GM12878 (cell line): ENCODE results near the gene MEOX1. TPM values are rescaled to one million over a fixed set of nuclear protein-coding genes. Genes with fewer than 3 reads are reported as not detected.

Source experiments
- ATAC-seq: fragments of 200-7000 bp; cut with Tn5 transposase; 3 replicates; pipeline ENCODE4 v1.9.1; 2020; ENCODE audit warnings: mild to moderate bottlenecking, moderate library complexity
- BruUV-seq: library from RNA; stranded (reverse); fragments of 400-500 nt; replicated peaks from 2 replicates; lab custom pipeline; 2021; lab: Mats Ljungman, UMichigan
- CTCF ChIA-PET: fragments of 300-600 bp; sonication (Branson Sonifier 250); formaldehyde crosslinking; extraction: SDS; loops from one replicate; lab custom pipeline; 2021; ENCODE audit warnings: inconsistent platforms; lab: Yijun Ruan, JAX
- POLR2A ChIA-PET: fragments of 350-600 bp; formaldehyde crosslinking; extraction: SDS; loops from one replicate; lab custom pipeline; 2021; ENCODE audit warnings: inconsistent platforms; lab: Charles Lee
- RAD21 ChIA-PET: fragments of 300-600 bp; sonication (Branson Sonifier 250); formaldehyde crosslinking; loops from one replicate; lab custom pipeline; 2023; ENCODE audit warnings: antibody characterized with exemption; ENCODE audit not compliant: unreplicated experiment; lab: Charles Lee
- SMC1A ChIA-PET: fragments of 300-600 bp; sonication (Branson Sonifier 250); formaldehyde crosslinking; loops from one replicate; lab custom pipeline; 2023; ENCODE audit not compliant: unreplicated experiment, uncharacterized antibody; lab: Charles Lee
- DNase-seq: peaks from one replicate; pipeline ENCODE4 v3.0.0-alpha.2; 2011; ENCODE audit warnings: low read depth, low spot score
- FAIRE-seq: peaks from 3 replicates; lab custom pipeline; 2011; peaks lifted over from hg19 to GRCh38; lab: Jason Lieb, UNC
- H2AFZ ChIP-seq: 2 replicates; pipeline ENCODE4 v1.6.0; 2011; ENCODE audit warnings: low read depth, low read length, control low read depth; ENCODE audit not compliant: control insufficient read depth
- H3K27ac ChIP-seq: 2 replicates; pipeline ENCODE4 v1.5.1; 2011; ENCODE audit warnings: control low read depth; ENCODE audit not compliant: control insufficient read depth, insufficient read depth
- H3K27me3 ChIP-seq, 2 experiments: replicated peaks in 1 of 2; 2 replicates each; pipeline versions ENCODE4 v1.6.0 to v1.6.1; 2011; ENCODE audit warnings: low read length in 1 of 2; ENCODE audit not compliant: control insufficient read depth in 2 of 2, insufficient read depth in 2 of 2
- H3K36me3 ChIP-seq, 2 experiments: 2 replicates each; pipeline ENCODE4 v1.5.1; 2011; ENCODE audit warnings: low read length in 1 of 2; ENCODE audit not compliant: control insufficient read depth in 2 of 2, insufficient read depth in 2 of 2
- H3K4me1 ChIP-seq: 2 replicates; pipeline ENCODE4 v1.6.1; 2011; ENCODE audit warnings: mild to moderate bottlenecking, low read length, moderate library complexity, mixed read lengths; ENCODE audit not compliant: control insufficient read depth, insufficient read depth
- H3K4me2 ChIP-seq: 2 replicates; pipeline ENCODE4 v1.6.0; 2011; ENCODE audit warnings: control low read depth; ENCODE audit not compliant: control insufficient read depth, insufficient read depth
- H3K4me3 ChIP-seq: fragments of 200-600 bp; sonication (generic); 2 replicates; pipeline ENCODE4 v1.5.1; 2016
- H3K79me2 ChIP-seq: 2 replicates; pipeline ENCODE4 v1.6.0; 2011; ENCODE audit warnings: low read length; ENCODE audit not compliant: control insufficient read depth, insufficient read depth
- H3K9ac ChIP-seq: 2 replicates; pipeline ENCODE4 v1.8.0; 2011; ENCODE audit warnings: low read length, control low read depth, mixed read lengths; ENCODE audit not compliant: control insufficient read depth, insufficient read depth
- H3K9me3 ChIP-seq: replicated peaks from 3 replicates; pipeline ENCODE4 v1.5.1; 2011; ENCODE audit warnings: mild to moderate bottlenecking, low read length; ENCODE audit not compliant: control insufficient read depth, insufficient read depth
- H4K20me1 ChIP-seq: 2 replicates; pipeline ENCODE4 v1.6.0; 2011; ENCODE audit not compliant: control insufficient read depth, insufficient read depth
- IKZF1 ChIP-seq: fragments of 450-650 bp; conservative IDR thresholded peaks from 2 replicates; pipeline ENCODE4 v1.6.1; 2017; ENCODE audit warnings: antibody characterized with exemption, mild to moderate bottlenecking
- IKZF2 ChIP-seq, 2 experiments: fragments of 450-650 bp; IDR thresholded peaks; 2 replicates each; pipeline ENCODE4 v1.6.1; 2017; ENCODE audit warnings: mild to moderate bottlenecking in 2 of 2, moderate library complexity in 2 of 2
- MEF2B ChIP-seq: fragments of 450-650 bp; IDR thresholded peaks from 2 replicates; pipeline ENCODE4 v1.6.1; 2018; ENCODE audit warnings: mild to moderate bottlenecking, moderate library complexity; ENCODE audit not compliant: partially characterized antibody, poor library complexity, severe bottlenecking
- MTA2 ChIP-seq: fragments of 450-650 bp; IDR thresholded peaks from 2 replicates; pipeline ENCODE4 v1.6.1; 2016; ENCODE audit warnings: low read depth, mild to moderate bottlenecking, moderate library complexity
- NBN ChIP-seq: fragments of 450-650 bp; IDR thresholded peaks from 2 replicates; pipeline ENCODE4 v1.6.1; 2016
- PAX8 ChIP-seq: fragments of 450-650 bp; IDR thresholded peaks from 2 replicates; pipeline ENCODE4 v1.6.1; 2017; ENCODE audit warnings: mild to moderate bottlenecking, moderate library complexity
- RAD51 ChIP-seq: fragments of 450-650 bp; IDR thresholded peaks from 2 replicates; pipeline ENCODE4 v1.6.1; 2016; ENCODE audit warnings: moderate library complexity, mild to moderate bottlenecking, inconsistent platforms
- RELA ChIP-seq: fragments of 450-650 bp; IDR thresholded peaks from 2 replicates; pipeline ENCODE4 v1.8.0; 2014; ENCODE audit warnings: borderline replicate concordance; ENCODE audit not compliant: partially characterized antibody
- ZNF24 ChIP-seq: fragments of 450-650 bp; IDR thresholded peaks from 2 replicates; pipeline ENCODE4 v1.6.1; 2017; ENCODE audit warnings: antibody characterized with exemption, mild to moderate bottlenecking
- WGBS: methylation state at CpG from one replicate; pipeline ENCODE4 v1.1.6; 2016; ENCODE audit warnings: low lambda C conversion rate; ENCODE audit not compliant: insufficient replicate concordance, insufficient coverage; ENCODE audit errors: missing lambda C conversion rate; 5-methylcytosine and 5-hydroxymethylcytosine counted together
- in situ Hi-C: fragments of 300-500 bp; cut with MboI; formaldehyde crosslinking; loops from 9 replicates; pipeline ENCODE4 v1.14.3; 2018; ENCODE audit warnings: mixed read lengths
- intact Hi-C: fragments of 100-400 bp; cut with micrococcal nuclease; formaldehyde crosslinking; loops from one replicate; pipeline ENCODE4 v1.14.2; 2022; ENCODE audit not compliant: unreplicated experiment
- polyA plus RNA-seq, 11 experiments: library from polyadenylated mRNA; depleted of rRNA in 4 of 11; unstranded in 6 of 11; stranded (reverse) in 5 of 11; fragments of >200 nt; fragmentation: Nextera tagmentation in 4 of 11; fragmentation: Illumina TruSeq in 1 of 11; extraction: Ambion mirVana in 4 of 11; extraction: Trizol in 1 of 11; gene quantifications; 1 replicate in 1 of 11; 2 replicates in 10 of 11; pipeline versions ENCODE4 v1.2.1 to v1.2.3, GENCODE V29; 2011 to 2016; ENCODE audit warnings: inconsistent platforms in 2 of 11, missing spikeins in 2 of 11, low read depth in 1 of 11
- total RNA-seq, 4 experiments: library from RNA; depleted of rRNA in 3 of 4; stranded (reverse); fragments of >200 nt in 3 of 4; fragmentation: Illumina TruSeq in 1 of 4; extraction: Trizol in 1 of 4; gene quantifications; 2 replicates each; pipeline versions ENCODE4 v1.2.1 to v1.2.3, GENCODE V29; 2013 to 2021

The MEOX1 gene
- total and polyA plus RNA-seq, 10 of the 15 experiments (the other 5 are each of a cell fraction or from before 2014, with no cell fraction given), result 0.19 to 9.4 (median 0.46) TPM

DNA sequence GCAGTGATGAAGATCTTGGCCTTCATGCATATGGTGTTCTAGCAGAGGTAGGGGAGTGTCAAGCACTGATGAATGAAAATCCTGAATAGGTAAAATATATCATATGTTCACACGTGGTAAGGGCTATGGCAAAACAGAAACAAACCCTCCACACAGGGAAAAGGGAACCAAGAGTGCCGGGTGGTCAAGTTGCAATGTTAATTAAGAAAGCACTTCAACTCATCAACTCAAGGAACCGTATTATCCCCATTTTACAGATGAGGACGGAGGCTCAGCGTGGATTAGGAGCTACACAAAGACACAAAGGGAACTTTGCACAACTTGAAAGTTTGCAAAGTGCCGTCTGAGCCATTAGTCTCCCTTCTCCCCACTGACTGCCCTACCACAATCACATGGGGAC is 28.1 kb upstream of the MEOX1 start:
- ATAC-seq, result peak; percentile 54
- SMC1A ChIA-PET, result interaction anchor here (1.0 to 2.4 kb wide), 7 partner anchors 9 to 114 kb away, joined by 3 to 11 read pairs (median 4); no protein-coding TSS in a partner anchor
- H3K27ac ChIP-seq, result no peak overlapping the region
- 33% methylated on average over 6 of the region's 6 CpGs for WGBS
- RAD21 ChIA-PET, result interaction anchor here (1.0 to 1.2 kb wide), 2 partner anchors 71 to 114 kb away, joined by 3 read pairs; no protein-coding TSS in a partner anchor
- H3K4me3 ChIP-seq, result no peak overlapping the region
- in situ Hi-C loops (no loop called here), intact Hi-C loops (loop anchor here (5.0 kb wide), 1 partner anchor 157 kb away; the partner anchor contains the start of gene CD300LG)
- no peak overlapping the region for H2AFZ ChIP-seq
- no peaks in the 10 kb centered on the region for H3K4me1 ChIP-seq
- no peaks in the 10 kb centered on the region for H4K20me1 ChIP-seq
- DNase-seq, result no peak
- TF ChIP-seq RELA (no peak), NBN (0 out of 2 replicates have a peak, but pooled peaks have one; percentile 36), MTA2 (peak; percentile 88; the same call in 1 of the 2 replicates), MEF2B (peak; percentile 42), ZNF24 (0 out of 2 replicates have a peak, but pooled peaks have one; percentile 6), IKZF2 (IDR thresholded peaks at IDR 0.05) (peak; percentile 43 to 53; a peak in 2 of 4 replicates), RAD51 (peak; percentile 26; the same call in 1 of the 2 replicates), PAX8 (no peak), IKZF1 (peak; percentile 31; the same call in 1 of the 2 replicates)
- CTCF ChIA-PET, result interaction anchor here (1.4 to 2.7 kb wide), 7 partner anchors 20 to 147 kb away, joined by 3 to 17 read pairs (median 6); no protein-coding TSS in a partner anchor
- BruUV-seq, result no TSS peak
- H3K9ac ChIP-seq, result no peak overlapping the region
- no peaks in the 10 kb centered on the region for H3K36me3 ChIP-seq
- no peaks in the 10 kb centered on the region for H3K79me2 ChIP-seq
- H3K9me3 ChIP-seq, result no peaks in the 10 kb centered on the region
- POLR2A ChIA-PET, result interaction anchor here (0.6 to 1.3 kb wide), 2 partner anchors 76 to 113 kb away, joined by 3 read pairs; no protein-coding TSS in a partner anchor
- no peak overlapping the region for H3K4me2 ChIP-seq
- FAIRE-seq, result no peak
- no peaks in the 10 kb centered on the region; a peak in 1 of 4 replicates for H3K27me3 ChIP-seq
